ENCODE data around the gene DERL3.

The DERL3 gene

DNA sequence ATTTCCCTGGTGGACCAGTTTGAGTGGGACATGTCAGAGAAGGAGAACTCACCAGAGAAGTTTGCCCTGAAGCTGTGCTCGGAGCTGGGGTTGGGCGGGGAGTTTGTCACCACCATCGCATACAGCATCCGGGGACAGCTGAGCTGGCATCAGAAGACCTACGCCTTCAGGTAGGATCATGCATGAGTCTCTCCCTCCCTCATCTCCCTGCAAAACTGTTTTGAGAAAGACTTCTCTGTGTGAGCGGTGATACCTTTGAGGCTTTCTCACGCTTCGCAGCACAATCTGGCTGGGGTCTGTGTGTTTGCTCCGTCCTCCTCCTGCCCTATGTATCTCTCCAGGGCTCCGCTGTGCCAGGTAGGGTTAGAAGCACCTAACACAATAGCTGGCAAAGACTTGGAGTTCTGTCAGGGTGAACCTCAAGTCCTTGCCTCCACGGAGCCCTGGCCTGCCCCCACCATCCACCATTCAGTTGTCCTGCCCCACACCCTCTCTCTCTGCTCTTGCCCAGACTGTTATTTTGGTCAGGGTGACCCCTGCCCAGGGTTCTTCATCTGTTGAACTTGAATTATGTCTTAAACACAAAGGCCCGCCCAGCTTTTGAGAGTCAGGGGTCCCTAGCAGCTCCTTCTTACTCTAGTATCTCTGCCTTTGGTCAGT is 13.4 kb downstream of the DERL3 start:
- TF ChIP-seq, protein P1, sequence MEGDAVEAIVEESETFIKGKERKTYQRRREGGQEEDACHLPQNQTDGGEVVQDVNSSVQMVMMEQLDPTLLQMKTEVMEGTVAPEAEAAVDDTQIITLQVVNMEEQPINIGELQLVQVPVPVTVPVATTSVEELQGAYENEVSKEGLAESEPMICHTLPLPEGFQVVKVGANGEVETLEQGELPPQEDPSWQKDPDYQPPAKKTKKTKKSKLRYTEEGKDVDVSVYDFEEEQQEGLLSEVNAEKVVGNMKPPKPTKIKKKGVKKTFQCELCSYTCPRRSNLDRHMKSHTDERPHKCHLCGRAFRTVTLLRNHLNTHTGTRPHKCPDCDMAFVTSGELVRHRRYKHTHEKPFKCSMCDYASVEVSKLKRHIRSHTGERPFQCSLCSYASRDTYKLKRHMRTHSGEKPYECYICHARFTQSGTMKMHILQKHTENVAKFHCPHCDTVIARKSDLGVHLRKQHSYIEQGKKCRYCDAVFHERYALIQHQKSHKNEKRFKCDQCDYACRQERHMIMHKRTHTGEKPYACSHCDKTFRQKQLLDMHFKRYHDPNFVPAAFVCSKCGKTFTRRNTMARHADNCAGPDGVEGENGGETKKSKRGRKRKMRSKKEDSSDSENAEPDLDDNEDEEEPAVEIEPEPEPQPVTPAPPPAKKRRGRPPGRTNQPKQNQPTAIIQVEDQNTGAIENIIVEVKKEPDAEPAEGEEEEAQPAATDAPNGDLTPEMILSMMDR (IDR thresholded peaks at IDR 0.05; ENCODE audit: low read depth, low read length), result no peak
- Histone ChIP-seq H3K36me3 (peaks cover 95% of the 10 kb centered on the region), H3K4me3 (ENCODE audit: low read depth, low read length) (no peak overlapping the region), H3K27ac (peak overlapping the region; percentile 63), H3K9me3 (ENCODE audit: severe bottlenecking) (no peaks in the 10 kb centered on the region), H3K27me3 (ENCODE audit: insufficient read depth, low read depth, severe bottlenecking) (no peaks in the 10 kb centered on the region)
- DNase-seq, result no peak

DNA sequence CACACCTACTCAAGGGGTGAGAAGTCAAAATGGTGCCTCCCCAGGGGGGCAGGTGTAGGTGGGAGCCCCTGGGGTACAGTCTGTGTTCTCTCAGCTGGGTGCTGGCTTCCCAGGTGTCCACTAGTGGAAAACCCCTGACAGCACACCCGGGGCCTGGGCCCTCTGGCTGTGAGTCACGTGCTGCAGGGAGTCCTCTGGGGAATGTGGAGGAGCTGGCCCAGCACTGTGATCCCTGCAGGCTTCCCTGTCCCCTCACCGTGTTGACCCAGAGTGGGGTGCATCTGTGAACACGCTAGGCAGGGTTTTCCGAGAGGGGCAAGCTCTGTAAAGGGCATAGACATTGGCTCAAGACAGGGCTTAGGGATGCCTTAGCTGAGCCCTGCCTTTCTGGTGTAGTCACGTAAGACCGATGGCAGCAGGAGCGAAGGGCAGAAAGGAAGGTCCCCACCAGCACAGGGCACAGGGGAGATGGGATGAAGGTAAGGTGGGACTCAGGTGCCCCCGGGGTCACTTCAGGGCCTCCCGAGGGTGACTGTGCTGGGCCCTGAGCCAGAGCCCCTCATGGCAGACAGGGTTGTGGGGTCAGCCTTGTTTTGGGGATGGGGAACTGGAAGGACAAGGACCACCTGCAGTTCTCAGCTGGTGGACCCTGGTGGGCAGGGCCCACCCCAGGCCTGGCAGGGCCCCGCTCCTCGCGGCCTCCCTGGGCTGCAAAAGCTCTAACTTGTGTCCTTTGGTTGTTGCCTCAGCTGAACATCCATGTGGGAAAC is 14.1 kb downstream of the DERL3 start:
- no peak for DNase-seq
- Histone ChIP-seq H3K27me3 (ENCODE audit: insufficient read depth, low read depth, severe bottlenecking) (no peaks in the 10 kb centered on the region), H3K4me3 (ENCODE audit: low read depth, low read length) (no peak overlapping the region), H3K9me3 (ENCODE audit: severe bottlenecking) (no peaks in the 10 kb centered on the region), H3K36me3 (peaks cover 95% of the 10 kb centered on the region), H3K27ac (no peak overlapping the region; the same call in 1 of the 2 replicates)
- TF ChIP-seq, protein P1 (IDR thresholded peaks at IDR 0.05; ENCODE audit: low read depth, low read length), result no peak

- no peak overlapping the region for H3K27ac ChIP-seq
- H3K4me3 ChIP-seq (ENCODE audit: low read depth, low read length), result no peak overlapping the region
- DNase-seq, result no peak
- TF ChIP-seq, protein P1 (IDR thresholded peaks at IDR 0.05; ENCODE audit: low read depth, low read length), result no peak
- H3K9me3 ChIP-seq (ENCODE audit: severe bottlenecking), result no peaks in the 10 kb centered on the region
- no peaks in the 10 kb centered on the region for H3K27me3 ChIP-seq (ENCODE audit: insufficient read depth, low read depth, severe bottlenecking)
- peaks cover 95% of the 10 kb centered on the region for H3K36me3 ChIP-seq
These were observed 15.4 kb downstream of the DERL3 start for GRCh38 chr22:23823331-23823791.

GRCh38 chr22:23822101-23822671 is 16.6 kb downstream of the DERL3 start:
- DNase-seq, result no peak
- Histone ChIP-seq H3K27me3 (ENCODE audit: insufficient read depth, low read depth, severe bottlenecking) (no peaks in the 10 kb centered on the region), H3K9me3 (ENCODE audit: severe bottlenecking) (no peaks in the 10 kb centered on the region), H3K4me3 (ENCODE audit: low read depth, low read length) (no peak overlapping the region), H3K36me3 (peaks cover 96% of the 10 kb centered on the region), H3K27ac (no peak overlapping the region)
- TF ChIP-seq, protein P1 (IDR thresholded peaks at IDR 0.05; ENCODE audit: low read depth, low read length), result no peak

DNA sequence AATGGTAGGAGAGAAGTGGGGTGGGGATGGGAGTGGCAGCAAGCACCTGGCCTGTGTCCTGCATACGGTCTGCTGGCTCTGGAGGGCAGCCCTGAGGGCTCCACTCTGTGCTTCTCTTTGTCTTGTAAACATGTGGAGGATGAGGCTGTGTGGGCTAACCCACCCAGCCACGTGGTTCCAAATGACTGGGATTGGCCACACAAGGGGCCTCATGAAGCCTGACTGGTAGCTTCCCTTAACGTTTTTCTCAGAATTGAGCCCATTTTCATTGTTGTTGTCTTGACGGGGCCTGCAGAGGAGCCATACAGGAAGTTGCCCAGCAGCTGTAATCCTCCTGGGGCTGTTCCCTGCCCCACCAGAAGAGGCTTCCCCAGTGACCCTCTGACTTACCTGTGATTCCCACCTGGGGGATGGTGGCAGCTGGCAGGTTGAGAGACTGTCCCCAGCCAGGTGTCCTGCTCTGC is 18.0 kb downstream of the DERL3 start:
- TF ChIP-seq, protein P1 (IDR thresholded peaks at IDR 0.05; ENCODE audit: low read depth, low read length), result no peak
- peaks cover 95% of the 10 kb centered on the region for H3K36me3 ChIP-seq
- no peak overlapping the region for H3K27ac ChIP-seq

More for the DNA sequence above, 18.0 kb downstream of the DERL3 start:
- no peak for DNase-seq
- Histone ChIP-seq H3K9me3 (ENCODE audit: severe bottlenecking) (no peaks in the 10 kb centered on the region), H3K27me3 (ENCODE audit: insufficient read depth, low read depth, severe bottlenecking) (no peaks in the 10 kb centered on the region), H3K4me3 (ENCODE audit: low read depth, low read length) (no peak overlapping the region)

All from WERI-Rb-1 (cell line).